ENCODE data around the gene DPF3.

Gene DPF3

DNA sequence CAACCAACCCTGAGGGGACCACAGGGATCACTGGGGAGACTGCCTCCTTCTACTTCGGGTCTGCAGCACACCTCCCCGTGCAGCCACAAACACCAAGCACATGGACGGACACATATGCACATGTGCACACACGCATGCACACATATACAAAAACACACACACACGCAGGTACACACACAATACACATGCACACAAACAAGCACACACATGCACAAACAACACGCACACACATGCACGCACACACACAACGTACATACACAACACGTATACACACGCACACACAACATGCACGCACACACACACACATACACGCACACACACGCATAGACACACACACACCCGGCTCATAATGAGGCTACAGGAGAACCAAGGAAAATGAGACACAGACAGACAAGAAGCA is 203.6 kb downstream of the DPF3 start:
- Histone ChIP-seq H3K9me3 (no peaks in the 10 kb centered on the region), H3K4me1 (no peaks in the 10 kb centered on the region), H3K36me3 (replicated peaks) (no peaks in the 10 kb centered on the region), H3K27me3 (ENCODE audit: low read depth) (no peaks in the 10 kb centered on the region), H3K4me3 (no peak overlapping the region)
- no peak for DNase-seq (ENCODE audit: low spot score in 2 of 2)
- in situ Hi-C loops (cut with MboI; ENCODE audit: low sequenced_read_pairs) = no loop called here

DNA sequence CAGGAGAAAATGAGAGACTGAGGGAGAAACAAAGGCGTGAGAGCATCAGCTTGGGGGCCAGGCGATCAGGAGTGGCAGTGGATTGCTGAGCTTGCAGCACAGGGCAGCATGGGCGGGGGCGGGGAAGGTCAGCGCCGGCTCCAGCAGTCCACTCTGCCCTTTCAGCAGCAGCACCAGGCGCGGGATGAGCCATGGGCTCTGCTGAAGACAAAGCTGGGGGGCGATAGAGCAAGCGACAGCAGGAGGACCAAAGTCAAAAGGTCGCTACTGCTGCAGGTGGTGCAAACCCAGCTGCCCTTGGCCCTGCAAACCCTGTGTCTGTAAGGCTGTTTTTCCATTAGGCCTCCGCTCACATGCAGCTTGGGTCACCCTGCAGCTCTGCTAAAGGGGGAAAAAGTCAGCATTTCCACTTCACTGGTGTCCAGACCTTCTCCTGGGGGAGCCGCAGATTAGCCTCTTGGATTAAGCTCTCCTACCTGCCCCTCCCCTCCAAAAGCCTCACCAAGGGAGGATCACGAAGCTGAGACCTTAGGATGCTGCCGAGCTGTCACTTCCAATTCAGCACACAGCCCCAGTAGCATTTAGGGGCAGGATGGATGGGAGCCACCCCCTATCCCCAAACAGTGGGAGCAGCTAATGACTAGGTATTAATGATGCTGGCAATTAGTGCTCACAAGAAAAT is 204.8 kb downstream of the DPF3 start:
- Histone ChIP-seq H3K4me1 (no peaks in the 10 kb centered on the region), H3K9me3 (no peaks in the 10 kb centered on the region), H3K36me3 (replicated peaks) (no peaks in the 10 kb centered on the region), H3K4me3 (no peak overlapping the region), H3K27me3 (ENCODE audit: low read depth) (no peaks in the 10 kb centered on the region)
- in situ Hi-C loops (cut with MboI; ENCODE audit: low sequenced_read_pairs) = no loop called here
- no peak for DNase-seq (ENCODE audit: low spot score in 2 of 2)

DNA sequence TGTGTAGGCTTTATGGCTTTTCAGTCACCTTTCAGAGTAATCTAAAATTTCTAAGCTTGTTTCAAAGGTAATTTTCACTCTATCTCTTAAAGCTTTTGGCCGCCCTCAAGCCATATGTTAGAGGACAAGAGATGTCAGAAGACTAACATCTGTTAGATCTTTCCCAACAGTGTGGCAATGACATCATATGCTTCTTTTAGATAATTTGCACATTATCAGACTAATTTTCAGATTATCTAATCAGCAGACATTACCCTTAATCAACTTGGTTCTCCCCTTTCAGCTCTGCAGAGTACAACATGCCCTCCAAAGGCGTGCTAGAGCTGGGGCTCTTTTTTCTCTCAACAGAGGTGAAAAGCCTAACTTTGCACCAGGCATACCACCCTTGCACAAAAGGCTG is 207.1 kb downstream of the DPF3 start:
- in situ Hi-C loops (cut with MboI; ENCODE audit: low sequenced_read_pairs) = no loop called here
- no peaks in the 10 kb centered on the region for H3K27me3 ChIP-seq (ENCODE audit: low read depth)
- H3K36me3 ChIP-seq (replicated peaks) = no peaks in the 10 kb centered on the region
- H3K4me3 ChIP-seq = no peak overlapping the region
- no peak for DNase-seq (ENCODE audit: low spot score in 2 of 2)
- no peaks in the 10 kb centered on the region for H3K9me3 ChIP-seq
- H3K4me1 ChIP-seq = no peaks in the 10 kb centered on the region

DNA sequence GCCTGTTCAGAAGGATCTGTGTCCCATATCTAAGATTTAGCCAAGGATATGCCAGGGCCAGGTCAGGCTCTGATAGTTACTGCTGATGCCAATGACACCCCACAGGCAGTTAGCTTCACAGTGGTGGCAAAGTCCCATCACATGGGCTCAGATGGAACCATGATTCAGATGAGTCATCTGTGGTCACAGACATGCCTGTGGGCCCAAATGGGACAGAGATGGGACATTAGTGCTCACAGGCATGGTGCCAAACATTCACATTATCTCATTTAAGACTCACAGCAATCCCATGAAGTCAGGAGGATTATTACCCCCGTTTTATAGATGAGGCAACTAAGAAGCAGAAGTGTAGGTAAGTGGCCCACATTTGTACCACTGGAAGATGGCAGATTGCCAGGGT is 207.8 kb downstream of the DPF3 start:
- in situ Hi-C loops (cut with MboI; ENCODE audit: low sequenced_read_pairs) = no loop called here
- Histone ChIP-seq H3K9me3 (no peaks in the 10 kb centered on the region), H3K36me3 (replicated peaks) (no peaks in the 10 kb centered on the region), H3K4me1 (no peaks in the 10 kb centered on the region), H3K4me3 (no peak overlapping the region), H3K27me3 (ENCODE audit: low read depth) (no peaks in the 10 kb centered on the region)
- DNase-seq (ENCODE audit: low spot score in 2 of 2) = no peak

DNA sequence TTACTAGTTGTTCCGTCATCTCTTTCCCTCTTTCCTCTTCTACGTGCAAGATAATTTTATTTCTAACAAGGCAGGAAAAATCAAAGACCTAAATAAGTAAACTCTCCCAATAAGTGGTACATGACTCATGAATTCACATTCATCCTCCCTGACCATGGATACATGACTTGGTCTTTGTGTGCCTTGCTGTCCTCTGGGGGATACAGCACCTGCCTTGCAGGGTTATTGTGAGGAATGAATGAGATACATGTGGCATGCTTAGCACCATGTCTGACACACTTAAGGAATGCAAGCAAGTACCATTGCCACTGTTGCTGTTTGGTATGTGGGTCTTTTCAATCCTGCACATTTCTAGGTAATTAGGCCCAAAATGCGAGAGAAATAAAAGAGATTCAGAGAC is 208.4 kb downstream of the DPF3 start:
- in situ Hi-C loops (cut with MboI; ENCODE audit: low sequenced_read_pairs) = no loop called here
- Histone ChIP-seq H3K4me1 (no peaks in the 10 kb centered on the region), H3K36me3 (replicated peaks) (no peaks in the 10 kb centered on the region), H3K27me3 (ENCODE audit: low read depth) (no peaks in the 10 kb centered on the region), H3K9me3 (no peaks in the 10 kb centered on the region), H3K4me3 (no peak overlapping the region)
- no peak for DNase-seq (ENCODE audit: low spot score in 2 of 2)

DNA sequence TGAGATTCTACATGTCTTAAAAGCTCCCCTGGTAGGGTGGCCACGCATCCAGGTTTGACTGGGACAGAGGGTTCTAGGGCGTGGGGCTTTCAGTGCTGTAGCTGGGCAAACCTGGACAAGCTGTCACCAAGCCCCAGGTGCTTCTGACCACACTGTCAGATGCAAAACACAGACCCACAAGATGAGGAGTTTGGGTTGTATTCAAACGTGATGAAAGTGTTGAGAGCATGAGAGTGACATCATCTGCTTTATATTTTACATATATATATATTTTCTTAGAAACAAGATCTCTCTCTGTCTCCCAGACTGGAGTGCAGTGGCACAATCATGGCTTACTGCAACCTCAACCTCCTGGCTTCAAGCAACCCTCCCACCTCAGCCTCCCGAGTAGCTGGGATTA is 210.1 kb downstream of the DPF3 start:
- no peaks in the 10 kb centered on the region for H3K4me1 ChIP-seq
- H3K36me3 ChIP-seq (replicated peaks) = no peaks in the 10 kb centered on the region
- no peaks in the 10 kb centered on the region for H3K9me3 ChIP-seq
- no peaks in the 10 kb centered on the region for H3K27me3 ChIP-seq (ENCODE audit: low read depth)
- H3K4me3 ChIP-seq = no peak overlapping the region
- in situ Hi-C loops (cut with MboI; ENCODE audit: low sequenced_read_pairs) = no loop called here
- DNase-seq (ENCODE audit: low spot score in 2 of 2) = no peak

DNA sequence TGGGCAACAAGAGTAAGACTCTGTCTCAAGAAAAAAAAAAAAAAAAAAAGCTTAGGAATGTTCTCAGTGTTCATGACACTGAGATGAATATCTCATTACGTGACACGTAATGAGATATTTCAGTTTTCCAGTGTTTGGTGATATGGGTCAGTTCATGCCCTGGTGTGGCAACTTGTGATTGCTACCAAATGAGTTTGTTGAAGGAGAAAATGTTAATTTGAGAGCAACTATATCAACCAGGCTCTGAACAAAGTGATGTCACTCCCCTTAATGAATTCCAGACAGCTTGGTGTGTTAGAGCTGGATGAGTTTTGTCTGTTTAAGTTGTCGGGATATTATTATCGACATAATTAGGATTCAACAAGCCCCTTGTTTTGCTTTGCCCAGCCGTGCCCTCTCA is 211.7 kb downstream of the DPF3 start:
- Histone ChIP-seq H3K4me1 (no peaks in the 10 kb centered on the region), H3K4me3 (no peak overlapping the region)

DNA sequence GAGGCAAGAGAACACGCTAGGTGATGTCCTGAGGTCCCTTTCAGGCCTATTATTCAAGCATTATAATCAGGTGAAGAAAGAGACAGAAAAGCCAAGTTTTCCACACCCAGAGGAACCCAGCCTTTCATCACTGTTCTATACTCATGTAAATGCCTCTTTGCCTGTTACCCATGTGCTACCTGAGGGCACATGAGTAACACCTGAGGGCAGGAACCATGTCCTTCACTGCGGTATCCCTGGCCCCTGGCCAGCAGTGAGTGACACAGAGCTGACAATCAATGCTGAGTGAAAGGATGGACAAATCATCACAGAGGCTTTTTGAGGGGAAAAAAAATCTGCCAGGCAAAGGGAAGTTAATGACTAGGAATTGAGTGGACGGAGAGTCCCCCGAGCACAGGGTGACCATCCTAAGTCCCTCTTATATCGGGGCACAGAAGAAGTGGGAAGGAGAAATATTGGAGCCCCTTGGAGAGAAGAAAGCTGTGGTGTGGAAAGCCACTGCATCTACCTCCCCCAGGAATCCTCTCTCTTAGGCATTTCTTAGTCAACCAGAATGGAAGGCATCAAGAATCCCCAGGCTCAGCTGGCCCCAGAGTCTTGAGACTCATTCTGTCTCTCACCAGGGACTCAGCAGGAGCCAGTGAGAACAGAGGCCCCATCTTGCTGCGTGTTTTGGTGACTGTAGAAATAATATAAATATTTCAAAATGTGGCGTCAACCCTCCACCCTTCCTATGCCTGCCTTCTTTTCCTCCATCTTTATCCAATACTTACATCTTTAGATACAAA is 212.9 kb downstream of the DPF3 start:
- Histone ChIP-seq H3K36me3 (replicated peaks) (no peaks in the 10 kb centered on the region), H3K27me3 (ENCODE audit: low read depth) (no peaks in the 10 kb centered on the region), H3K4me1 (no peaks in the 10 kb centered on the region), H3K4me3 (no peak overlapping the region), H3K9me3 (no peaks in the 10 kb centered on the region)
- DNase-seq (ENCODE audit: low spot score in 2 of 2) = no peak
- in situ Hi-C loops (cut with MboI; ENCODE audit: low sequenced_read_pairs) = no loop called here

More for the DNA sequence above, 211.7 kb downstream of the DPF3 start:
- in situ Hi-C loops (cut with MboI; ENCODE audit: low sequenced_read_pairs) = no loop called here
- Histone ChIP-seq H3K27me3 (ENCODE audit: low read depth) (no peaks in the 10 kb centered on the region), H3K36me3 (replicated peaks) (no peaks in the 10 kb centered on the region), H3K9me3 (no peaks in the 10 kb centered on the region)
- DNase-seq (ENCODE audit: low spot score in 2 of 2) = no peak

DNA sequence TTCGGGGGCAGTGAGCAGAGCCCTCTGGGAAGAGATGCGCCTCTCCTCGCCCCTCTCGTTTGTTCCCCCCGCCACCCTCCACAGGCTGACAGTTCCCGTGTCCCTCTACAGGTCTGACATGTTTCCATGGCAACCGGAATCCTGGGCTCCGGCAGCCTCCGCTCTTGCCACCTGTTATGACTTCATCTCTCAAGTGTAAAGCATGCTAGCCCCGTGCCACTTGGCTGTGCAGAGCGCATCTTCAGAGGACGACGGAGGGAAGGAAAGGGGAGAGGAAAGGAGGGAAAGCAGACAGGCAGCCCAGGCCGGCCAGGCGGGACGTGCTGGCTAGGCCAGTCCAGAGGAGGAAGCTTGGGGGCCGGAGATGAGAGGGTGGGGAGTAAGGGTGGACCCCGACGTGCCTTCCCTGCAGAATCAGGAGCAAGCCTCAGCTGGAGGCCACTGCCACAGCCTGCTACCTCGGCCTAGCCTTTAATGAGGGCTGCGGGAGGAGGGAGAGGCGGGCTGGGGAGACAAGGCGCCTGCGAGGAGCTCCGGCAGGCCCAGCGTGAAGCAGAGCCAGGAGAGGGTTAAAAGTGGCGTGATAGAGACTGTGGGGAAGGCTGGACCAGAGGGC is 214.3 kb downstream of the DPF3 start:
- no peaks in the 10 kb centered on the region for H3K9me3 ChIP-seq
- H3K4me3 ChIP-seq = no peak overlapping the region
- no peaks in the 10 kb centered on the region for H3K36me3 ChIP-seq (replicated peaks)
- in situ Hi-C loops (cut with MboI; ENCODE audit: low sequenced_read_pairs) = no loop called here
- H3K27me3 ChIP-seq (ENCODE audit: low read depth) = no peaks in the 10 kb centered on the region
- no peaks in the 10 kb centered on the region for H3K4me1 ChIP-seq
- DNase-seq (ENCODE audit: low spot score in 2 of 2) = no peak

DNA sequence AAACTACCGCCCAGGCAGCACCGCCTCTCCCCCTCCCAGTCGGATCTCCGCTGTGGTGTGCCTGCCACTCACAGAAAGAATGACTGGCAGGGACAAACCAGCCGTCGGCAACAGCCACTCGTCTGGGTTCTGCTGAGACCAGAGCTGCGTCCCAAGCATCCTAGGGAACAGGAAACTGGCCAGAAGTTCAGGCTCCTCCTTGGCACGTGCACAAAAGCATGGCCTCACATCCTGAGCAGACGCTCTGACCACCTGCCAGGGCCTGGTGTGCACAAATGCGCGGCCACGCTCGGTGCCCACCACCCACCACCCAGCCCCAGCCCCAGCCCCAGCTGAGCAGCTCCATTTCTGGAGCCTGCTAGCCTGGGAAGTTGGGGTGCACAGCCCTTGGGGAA is 214.8 kb downstream of the DPF3 start:
- Histone ChIP-seq H3K9me3 (no peaks in the 10 kb centered on the region), H3K4me3 (no peak overlapping the region), H3K4me1 (no peaks in the 10 kb centered on the region), H3K36me3 (replicated peaks) (no peaks in the 10 kb centered on the region), H3K27me3 (ENCODE audit: low read depth) (no peaks in the 10 kb centered on the region)
- in situ Hi-C loops (cut with MboI; ENCODE audit: low sequenced_read_pairs) = no loop called here
- DNase-seq (ENCODE audit: low spot score in 2 of 2) = no peak

DNA sequence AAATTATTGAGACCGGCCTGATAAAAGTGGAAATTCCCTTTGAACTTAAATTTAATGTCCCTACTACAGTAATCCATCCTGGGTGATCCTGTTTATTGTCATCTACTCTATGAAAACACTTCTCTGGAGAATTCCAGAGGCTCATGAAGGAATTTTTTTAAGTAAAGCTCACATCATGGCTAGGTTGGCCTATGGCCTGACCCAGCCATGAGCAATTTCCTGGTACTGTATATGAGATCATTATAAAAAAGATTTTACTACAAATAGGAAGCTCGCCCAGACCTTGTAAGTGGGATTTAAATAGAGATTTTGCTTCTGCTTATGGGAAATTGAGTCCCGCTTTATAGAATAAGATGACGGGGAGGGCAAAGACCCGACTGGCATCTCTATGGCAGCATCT is 215.5 kb downstream of the DPF3 start:
- no peak for DNase-seq (ENCODE audit: low spot score in 2 of 2)
- Histone ChIP-seq H3K4me3 (no peak overlapping the region), H3K9me3 (no peaks in the 10 kb centered on the region), H3K4me1 (no peaks in the 10 kb centered on the region), H3K36me3 (replicated peaks) (no peaks in the 10 kb centered on the region), H3K27me3 (ENCODE audit: low read depth) (no peaks in the 10 kb centered on the region)
- in situ Hi-C loops (cut with MboI; ENCODE audit: low sequenced_read_pairs) = no loop called here

DNA sequence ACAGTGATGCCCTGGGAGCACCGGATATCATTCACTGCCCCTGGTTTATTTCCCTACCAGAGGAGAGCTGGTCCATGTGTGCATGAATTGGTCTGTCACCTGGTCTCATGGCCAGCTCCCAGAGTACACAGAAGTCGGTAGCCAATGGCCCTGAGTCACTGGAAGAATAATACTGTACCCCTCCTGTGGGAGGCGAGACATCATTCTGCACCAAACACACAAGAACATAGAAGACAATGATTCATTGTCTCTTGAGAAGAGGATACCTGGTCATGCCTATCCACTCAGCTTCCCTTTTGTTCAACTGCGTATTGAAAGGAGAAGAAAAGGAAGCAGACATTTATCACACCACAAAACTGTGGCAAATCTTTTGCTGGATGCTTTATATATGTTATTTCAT is 216.2 kb downstream of the DPF3 start:
- DNase-seq (ENCODE audit: low spot score in 2 of 2) = no peak
- Histone ChIP-seq H3K36me3 (replicated peaks) (no peaks in the 10 kb centered on the region), H3K27me3 (ENCODE audit: low read depth) (no peaks in the 10 kb centered on the region), H3K4me1 (no peaks in the 10 kb centered on the region), H3K9me3 (no peaks in the 10 kb centered on the region), H3K4me3 (no peak overlapping the region)
- in situ Hi-C loops (cut with MboI; ENCODE audit: low sequenced_read_pairs) = no loop called here

DNA sequence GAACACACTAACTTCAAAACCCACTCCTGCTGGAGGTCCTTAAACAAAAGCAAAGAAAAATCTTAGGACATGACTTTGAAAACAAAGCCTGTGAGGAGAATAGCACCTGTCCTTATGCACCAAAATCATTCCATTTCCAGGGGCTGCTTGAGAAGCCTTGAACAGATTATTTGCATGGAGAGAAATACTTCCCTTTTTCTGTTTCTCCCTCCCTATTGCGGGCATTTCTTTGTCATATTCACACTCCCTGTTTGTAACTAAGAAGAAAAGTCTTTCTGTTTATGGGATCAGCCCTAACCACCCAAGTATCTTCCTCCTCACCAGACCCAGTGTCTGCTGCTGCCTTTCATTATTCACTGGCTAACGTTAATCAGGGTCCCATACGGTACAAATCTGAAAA is 218.8 kb downstream of the DPF3 start:
- no peak for DNase-seq (ENCODE audit: low spot score in 2 of 2)
- in situ Hi-C loops (cut with MboI; ENCODE audit: low sequenced_read_pairs) = no loop called here
- H3K36me3 ChIP-seq (replicated peaks) = no peaks in the 10 kb centered on the region
- no peaks in the 10 kb centered on the region for H3K4me1 ChIP-seq
- no peaks in the 10 kb centered on the region for H3K9me3 ChIP-seq
- H3K27me3 ChIP-seq (ENCODE audit: low read depth) = no peaks in the 10 kb centered on the region
- no peak overlapping the region for H3K4me3 ChIP-seq

DNA sequence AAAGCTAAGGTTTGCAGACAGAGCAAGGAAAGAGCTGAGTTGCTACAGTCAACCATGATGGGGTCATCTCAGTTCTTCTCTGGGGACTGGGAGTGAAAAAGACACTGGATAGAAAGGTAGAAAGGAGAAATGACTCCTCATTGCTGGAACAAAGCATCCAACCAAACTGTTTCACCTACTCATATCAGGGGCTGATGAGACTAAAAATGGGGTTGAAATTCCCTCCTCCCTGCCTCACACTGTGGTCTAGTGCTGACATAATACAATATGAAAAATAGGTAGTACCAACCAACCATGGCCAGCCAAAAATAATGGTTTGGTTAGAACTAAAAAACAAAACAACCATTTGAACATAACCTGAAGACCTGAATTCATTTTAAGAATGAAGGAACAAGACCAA is 220.7 kb downstream of the DPF3 start:
- no peak for DNase-seq (ENCODE audit: low spot score in 2 of 2)
- no peaks in the 10 kb centered on the region for H3K9me3 ChIP-seq
- no peak overlapping the region for H3K4me3 ChIP-seq
- no peaks in the 10 kb centered on the region for H3K4me1 ChIP-seq
- in situ Hi-C loops (cut with MboI; ENCODE audit: low sequenced_read_pairs) = no loop called here
- no peaks in the 10 kb centered on the region for H3K27me3 ChIP-seq (ENCODE audit: low read depth)
- no peaks in the 10 kb centered on the region for H3K36me3 ChIP-seq (replicated peaks)

Measured in HAP-1 (cell line).